DND-41 (cell line): ENCODE measurements around the gene LRRC74B.

Source experiments
- ATAC-seq: fragments of 200-7000 bp; cut with Tn5 transposase; 3 replicates; pipeline ENCODE4 v1.9.1; 2021; ENCODE audit warnings: low read depth; ENCODE audit not compliant: insufficient read depth
- DNase-seq: peaks from one replicate; pipeline ENCODE4 v3.0.0-alpha.2; 2020
- H2AFZ ChIP-seq: 2 replicates; pipeline ENCODE4 v1.6.0; 2012; ENCODE audit warnings: low read depth, low read length
- H3K27ac ChIP-seq: 2 replicates; pipeline ENCODE4 v1.5.1; 2012; ENCODE audit warnings: low read length, inconsistent platforms
- H3K27me3 ChIP-seq: fragments of 200-600 bp; sonication (generic); 2 replicates; pipeline ENCODE4 v1.6.0; 2012; ENCODE audit warnings: low read length, mild to moderate bottlenecking, inconsistent platforms; ENCODE audit not compliant: insufficient read depth, poor library complexity
- H3K36me3 ChIP-seq: 2 replicates; pipeline ENCODE4 v1.5.1; 2012; ENCODE audit warnings: low read length, inconsistent platforms; ENCODE audit not compliant: insufficient read depth
- H3K4me1 ChIP-seq: 2 replicates; pipeline ENCODE4 v1.5.1; 2012; ENCODE audit warnings: mild to moderate bottlenecking, low read length; ENCODE audit not compliant: insufficient read depth
- H3K4me2 ChIP-seq: 2 replicates; pipeline ENCODE4 v1.6.0; 2012; ENCODE audit warnings: mild to moderate bottlenecking, moderate library complexity, low read length, inconsistent platforms; ENCODE audit not compliant: insufficient read depth
- H3K4me3 ChIP-seq, 2 experiments: fragments of 200-600 bp in 1 of 2; shearing (Covaris generic) in 1 of 2; 2 replicates each; pipeline ENCODE4 v1.5.1; 2012 to 2016; ENCODE audit warnings: inconsistent platforms in 2 of 2, low read length in 2 of 2, mild to moderate bottlenecking in 2 of 2, low read depth in 1 of 2, moderate library complexity in 1 of 2
- H3K79me2 ChIP-seq: 2 replicates; pipeline ENCODE4 v1.6.0; 2012; ENCODE audit warnings: low read length, inconsistent platforms; ENCODE audit not compliant: insufficient read depth
- H3K9ac ChIP-seq: 2 replicates; pipeline ENCODE4 v1.6.0; 2012; ENCODE audit warnings: low read depth, mild to moderate bottlenecking, inconsistent platforms, low read length, moderate library complexity
- H3K9me3 ChIP-seq: 2 replicates; pipeline ENCODE4 v1.5.1; 2012; ENCODE audit warnings: low read length, moderate library complexity, mild to moderate bottlenecking, inconsistent platforms; ENCODE audit not compliant: insufficient read depth, severe bottlenecking
- H4K20me1 ChIP-seq: 2 replicates; pipeline ENCODE4 v1.6.0; 2012; ENCODE audit warnings: low read length; ENCODE audit not compliant: insufficient read depth
- CTCF ChIP-seq: IDR thresholded peaks from 2 replicates; pipeline ENCODE4 v1.5.1; 2012; ENCODE audit warnings: borderline replicate concordance, low read length, moderate library complexity, mild to moderate bottlenecking; ENCODE audit not compliant: poor library complexity, severe bottlenecking; ENCODE audit errors: extremely low read depth
- EZH2 ChIP-seq: IDR thresholded peaks from 3 replicates; pipeline ENCODE4 v1.6.1; 2012; ENCODE audit warnings: borderline replicate concordance, low read depth, mild to moderate bottlenecking, moderate library complexity, low read length, inconsistent platforms; ENCODE audit not compliant: severe bottlenecking

Gene LRRC74B

GRCh38 chr22:21018314-21018713 is 27.4 kb upstream of the LRRC74B start:
- Histone ChIP-seq H2AFZ (no peak overlapping the region), H3K4me1 (peaks cover 15% of the 10 kb centered on the region), H3K9ac (no peak overlapping the region), H3K27me3 (peaks cover 9% of the 10 kb centered on the region), H3K27ac (no peak overlapping the region), H3K9me3 (no peaks in the 10 kb centered on the region), H4K20me1 (peaks cover 4% of the 10 kb centered on the region; the same call in 1 of the 2 replicates), H3K36me3 (no peaks in the 10 kb centered on the region), H3K4me2 (no peak overlapping the region), H3K4me3 (no peak overlapping the region), H3K79me2 (no peaks in the 10 kb centered on the region)
- DNase-seq (no peak), ATAC-seq (no peak)
- TF ChIP-seq CTCF (no peak), EZH2 (no peak)

- Histone ChIP-seq H3K27ac (no peak overlapping the region), H3K36me3 (no peaks in the 10 kb centered on the region), H3K4me3 (no peak overlapping the region), H3K9ac (no peak overlapping the region), H4K20me1 (peaks cover 4% of the 10 kb centered on the region; the same call in 1 of the 2 replicates), H3K79me2 (no peaks in the 10 kb centered on the region), H2AFZ (no peak overlapping the region), H3K9me3 (no peaks in the 10 kb centered on the region), H3K4me1 (peaks cover 10% of the 10 kb centered on the region), H3K27me3 (no peaks in the 10 kb centered on the region), H3K4me2 (no peak overlapping the region)
- TF ChIP-seq CTCF, result peak; percentile 69
- no peak for TF ChIP-seq EZH2
- peak; percentile 73; the same call in 2 of the 3 replicates for ATAC-seq
- DNase-seq, result peak; percentile 42
Measured at GRCh38 chr22:21020802-21021429, 24.8 kb upstream of the LRRC74B start.

GRCh38 chr22:21022507-21022906 is 23.2 kb upstream of the LRRC74B start:
- H3K27me3 ChIP-seq, result no peaks in the 10 kb centered on the region
- no peak for TF ChIP-seq EZH2
- TF ChIP-seq CTCF, result no peak
- no peak overlapping the region for H2AFZ ChIP-seq
- H3K9ac ChIP-seq, result no peak overlapping the region
- no peaks in the 10 kb centered on the region for H4K20me1 ChIP-seq
- peaks cover 10% of the 10 kb centered on the region for H3K4me1 ChIP-seq
- H3K36me3 ChIP-seq, result no peaks in the 10 kb centered on the region
- H3K79me2 ChIP-seq, result no peaks in the 10 kb centered on the region
- H3K4me2 ChIP-seq, result no peak overlapping the region
- no peaks in the 10 kb centered on the region for H3K9me3 ChIP-seq
- ATAC-seq (no peak), DNase-seq (no peak)
- no peak overlapping the region for H3K27ac ChIP-seq
- no peak overlapping the region for H3K4me3 ChIP-seq
